ENCODE measurements around the gene TANC2.
A peak's percentile ranks its signal among the peaks of the same experiment; 100 is the strongest.

Gene TANC2

GRCh38 chr17:62980842-62981241, 14.8 kb downstream of the TANC2 start:
- DNase-seq (ENCODE audit: low spot score) = no peak
- Histone ChIP-seq H3K9me3 (ENCODE audit: severe bottlenecking) (peaks cover 17% of the 10 kb centered on the region), H3K27me3 (ENCODE audit: insufficient read depth, poor library complexity, severe bottlenecking) (no peaks in the 10 kb centered on the region), H3K4me3 (ENCODE audit: severe bottlenecking) (no peak overlapping the region), H3K4me1 (ENCODE audit: insufficient read depth, poor library complexity, severe bottlenecking) (peaks cover 15% of the 10 kb centered on the region), H3K27ac (ENCODE audit: poor library complexity, severe bottlenecking) (no peak overlapping the region), H3K36me3 (ENCODE audit: low read depth) (peaks cover 76% of the 10 kb centered on the region)
- no peak for TF ChIP-seq CTCF (IDR thresholded peaks at IDR 0.05; ENCODE audit: poor library complexity, severe bottlenecking)
- ATAC-seq (ENCODE audit: low read depth) = no peak

GRCh38 chr17:62981933-62982332, 15.9 kb downstream of the TANC2 start:
- H3K4me3 ChIP-seq (ENCODE audit: severe bottlenecking) = no peak overlapping the region
- no peak overlapping the region for H3K27ac ChIP-seq (ENCODE audit: poor library complexity, severe bottlenecking)
- H3K36me3 ChIP-seq (ENCODE audit: low read depth) = peaks cover 68% of the 10 kb centered on the region
- DNase-seq (ENCODE audit: low spot score) = no peak
- peak; percentile 46; the same call in 2 of the 3 replicates for ATAC-seq (ENCODE audit: low read depth)
- H3K4me1 ChIP-seq (ENCODE audit: insufficient read depth, poor library complexity, severe bottlenecking) = peaks cover 15% of the 10 kb centered on the region
- no peak for TF ChIP-seq CTCF (IDR thresholded peaks at IDR 0.05; ENCODE audit: poor library complexity, severe bottlenecking)
- peaks cover 16% of the 10 kb centered on the region for H3K9me3 ChIP-seq (ENCODE audit: severe bottlenecking)
- no peaks in the 10 kb centered on the region for H3K27me3 ChIP-seq (ENCODE audit: insufficient read depth, poor library complexity, severe bottlenecking)

- no peak for ATAC-seq (ENCODE audit: low read depth)
- H3K36me3 ChIP-seq (ENCODE audit: low read depth) = peaks cover 56% of the 10 kb centered on the region
- TF ChIP-seq CTCF (IDR thresholded peaks at IDR 0.05; ENCODE audit: poor library complexity, severe bottlenecking) = no peak
These were observed 18.8 kb downstream of the TANC2 start for GRCh38 chr17:62984801-62985200.

GRCh38 chr17:62986549-62986948, 20.5 kb downstream of the TANC2 start:
- Histone ChIP-seq H3K27ac (ENCODE audit: poor library complexity, severe bottlenecking) (no peak overlapping the region), H3K27me3 (ENCODE audit: insufficient read depth, poor library complexity, severe bottlenecking) (no peaks in the 10 kb centered on the region), H3K4me3 (ENCODE audit: severe bottlenecking) (no peak overlapping the region), H3K4me1 (ENCODE audit: insufficient read depth, poor library complexity, severe bottlenecking) (peaks cover 15% of the 10 kb centered on the region), H3K9me3 (ENCODE audit: severe bottlenecking) (peaks cover 16% of the 10 kb centered on the region), H3K36me3 (ENCODE audit: low read depth) (peaks cover 51% of the 10 kb centered on the region)
- DNase-seq (ENCODE audit: low spot score) = no peak
- ATAC-seq (ENCODE audit: low read depth) = no peak
- TF ChIP-seq CTCF (IDR thresholded peaks at IDR 0.05; ENCODE audit: poor library complexity, severe bottlenecking) = no peak

More at GRCh38 chr17:62984801-62985200, 18.8 kb downstream of the TANC2 start:
- Histone ChIP-seq H3K27ac (ENCODE audit: poor library complexity, severe bottlenecking) (no peak overlapping the region), H3K4me3 (ENCODE audit: severe bottlenecking) (no peak overlapping the region), H3K9me3 (ENCODE audit: severe bottlenecking) (peaks cover 16% of the 10 kb centered on the region), H3K27me3 (ENCODE audit: insufficient read depth, poor library complexity, severe bottlenecking) (no peaks in the 10 kb centered on the region), H3K4me1 (ENCODE audit: insufficient read depth, poor library complexity, severe bottlenecking) (peaks cover 15% of the 10 kb centered on the region)
- DNase-seq (ENCODE audit: low spot score) = no peak

- H3K4me1 ChIP-seq (ENCODE audit: insufficient read depth, poor library complexity, severe bottlenecking) = peaks cover 9% of the 10 kb centered on the region
These were observed 21.1 kb downstream of the TANC2 start for GRCh38 chr17:62987136-62987535.

More at GRCh38 chr17:62987136-62987535, 21.1 kb downstream of the TANC2 start:
- Histone ChIP-seq H3K36me3 (ENCODE audit: low read depth) (peaks cover 46% of the 10 kb centered on the region), H3K27ac (ENCODE audit: poor library complexity, severe bottlenecking) (no peak overlapping the region), H3K9me3 (ENCODE audit: severe bottlenecking) (peaks cover 15% of the 10 kb centered on the region), H3K4me3 (ENCODE audit: severe bottlenecking) (no peak overlapping the region), H3K27me3 (ENCODE audit: insufficient read depth, poor library complexity, severe bottlenecking) (no peaks in the 10 kb centered on the region)
- ATAC-seq (ENCODE audit: low read depth) = 0 out of 3 replicates have a peak, but pooled peaks have one; percentile 12
- TF ChIP-seq CTCF (IDR thresholded peaks at IDR 0.05; ENCODE audit: poor library complexity, severe bottlenecking) = peak; percentile 25
- DNase-seq (ENCODE audit: low spot score) = no peak
